ENCODE results near the gene POU2F2.
"Not testable (repeated sequence)": the region's sequence is repeated elsewhere in the genome, so short reads cannot be mapped to it uniquely, and the experiment has no call there.

The POU2F2 gene

DNA sequence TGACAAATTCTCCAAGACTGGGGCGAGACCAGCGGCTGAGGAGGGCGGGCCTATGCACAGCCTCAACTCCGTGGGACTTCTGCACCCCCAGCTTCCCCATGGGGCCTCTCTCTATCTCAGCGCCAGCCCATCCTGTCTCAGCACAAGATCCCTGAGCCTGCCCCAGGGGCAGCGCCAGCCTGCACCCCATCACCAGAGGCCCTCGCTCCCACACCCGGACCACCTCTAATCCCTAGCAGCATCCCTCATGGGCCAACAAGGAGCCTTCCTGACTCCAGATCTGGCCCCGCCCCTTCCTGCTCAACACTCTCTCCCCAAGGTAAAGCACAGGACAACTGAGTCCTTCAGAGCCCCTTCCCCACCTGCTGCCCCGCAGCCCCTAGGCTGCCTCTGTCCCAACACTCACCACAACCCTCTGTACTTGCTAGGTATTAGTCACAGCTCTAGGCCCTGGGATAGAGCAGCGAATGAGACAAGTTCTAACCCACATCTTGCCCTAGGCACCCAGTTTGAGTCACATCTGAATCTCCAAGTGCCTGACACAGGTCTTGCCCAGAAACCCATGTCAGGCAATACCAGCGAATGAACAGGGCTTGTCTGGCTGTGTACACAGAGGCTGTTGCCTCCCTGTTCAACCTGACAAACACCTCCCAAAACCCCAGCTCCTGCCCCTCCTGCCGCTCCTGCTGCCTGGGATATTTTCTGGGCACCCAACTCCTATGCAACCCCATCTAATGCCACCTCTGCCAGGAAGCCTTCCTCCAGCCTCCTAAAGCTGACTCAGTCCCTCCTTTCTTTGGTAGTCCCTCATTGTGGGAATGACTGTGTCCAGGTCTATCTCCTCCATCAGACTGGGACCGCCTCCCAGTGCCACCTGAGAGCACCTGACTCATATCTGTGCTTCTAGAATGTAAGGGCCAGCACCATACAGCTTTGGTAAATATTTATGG, 80.8 kb downstream of the POU2F2 start:
- no peak for DNase-seq
- intact Hi-C loops (cut with DNase I) = no loop called here

DNA sequence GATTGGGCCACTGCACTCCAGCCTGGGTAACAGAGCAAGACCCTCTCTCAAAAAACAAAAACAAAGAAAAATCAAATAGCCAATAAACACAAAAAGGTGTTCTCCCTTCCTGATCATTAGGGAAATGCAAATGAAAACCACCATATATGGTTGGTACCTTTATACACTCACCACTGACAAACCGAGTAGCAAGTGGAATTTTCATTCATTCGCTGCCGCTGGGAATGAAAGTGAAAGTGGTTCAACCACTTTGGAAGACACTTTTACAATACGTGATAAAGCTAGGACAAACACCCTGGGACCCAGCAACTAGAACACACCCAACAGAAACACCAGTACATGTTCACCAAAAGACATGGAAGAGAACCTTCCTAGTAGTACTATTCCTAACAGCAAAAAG, 83.3 kb downstream of the POU2F2 start:
- no peak for DNase-seq
- intact Hi-C loops (cut with DNase I) = no loop called here

- peak in 30 of 42 donors; percentile 22 to 84 (median 53) for DNase-seq
- intact Hi-C loops (cut with DNase I) = no loop called here
Measured at GRCh38 chr19:42045575-42045974, 86.7 kb downstream of the POU2F2 start.

GRCh38 chr19:42042455-42043170, 89.6 kb downstream of the POU2F2 start:
- DNase-seq = peak in 2 of 42 donors; percentile 12 to 47
- intact Hi-C loops (cut with DNase I) = no loop called here

DNA sequence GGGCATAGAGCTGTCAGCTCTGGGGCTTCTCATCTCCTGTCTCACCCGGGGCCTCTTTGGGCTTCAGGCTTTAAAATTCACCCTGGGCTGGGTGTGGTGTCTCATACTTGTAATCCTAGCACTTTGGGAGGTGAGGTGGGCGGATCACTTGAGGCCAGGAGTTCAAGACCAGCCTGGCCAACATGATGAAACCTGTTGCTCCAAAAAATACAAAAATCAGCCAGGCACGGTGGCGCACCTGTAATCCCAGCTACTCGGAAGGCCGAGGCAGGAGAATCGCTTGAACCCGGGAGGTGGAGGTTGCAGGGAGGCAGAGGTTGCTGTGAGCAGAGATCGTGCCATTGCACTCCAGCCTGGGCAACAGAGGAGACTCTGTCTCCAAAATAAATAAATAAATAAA, 91.8 kb downstream of the POU2F2 start:
- intact Hi-C loops (cut with DNase I); DNase-seq: not testable (repeated sequence)

DNA sequence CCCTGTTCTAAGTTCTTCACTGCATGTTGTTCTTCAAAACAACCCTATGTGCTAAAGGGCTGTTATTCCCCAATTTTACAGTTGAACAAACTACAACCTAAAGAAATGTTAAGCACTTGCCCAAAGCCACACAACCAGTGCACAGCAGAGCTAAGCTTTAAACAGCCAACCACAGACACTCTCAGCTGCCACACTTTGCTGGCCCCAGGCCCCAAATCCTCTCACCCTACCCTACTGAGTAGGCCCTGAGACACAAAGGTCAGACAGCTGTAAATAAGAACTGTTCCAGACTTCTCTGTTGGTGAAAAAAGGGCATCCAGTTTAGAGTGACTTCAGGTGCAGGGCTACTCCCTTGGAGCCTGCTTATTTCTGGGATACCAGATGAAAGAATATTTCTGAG, 92.2 kb downstream of the POU2F2 start:
- no peak for DNase-seq
- intact Hi-C loops (cut with DNase I) = no loop called here

- intact Hi-C loops (cut with DNase I) = no loop called here
- no peak for DNase-seq
Measured at GRCh38 chr19:42038666-42039065, 93.6 kb downstream of the POU2F2 start.

GRCh38 chr19:42037649-42038048, 94.6 kb downstream of the POU2F2 start:
- intact Hi-C loops (cut with DNase I) = no loop called here
- DNase-seq = no peak
